Activated CD4-positive, alpha-beta memory T cell treated with anti-CD3 and anti-CD28 coated beads, Interleukin-2, amount 10 ng/mL, durations not matched to agents 7 days and 5 days (primary cell): ENCODE results near the gene CCDC172. TPM values are rescaled to one million over a fixed set of nuclear protein-coding genes. Genes with fewer than 3 reads are reported as not detected.

Experiments
- CTCF ChIA-PET: fragments of 350-600 bp; sonication (Branson Sonifier 250); formaldehyde crosslinking; loops from one replicate; lab custom pipeline; 2021; ENCODE audit warnings: antibody characterized with exemption, inconsistent platforms; lab: Charles Lee
- POLR2A ChIA-PET: fragments of 350-600 bp; sonication (Branson Sonifier 250); formaldehyde crosslinking; loops from one replicate; lab custom pipeline; 2021; ENCODE audit warnings: antibody characterized with exemption; lab: Charles Lee
- DNase-seq: peaks from one replicate; pipeline ENCODE4 v3.0.0-alpha.2; 2020
- H3K27ac Mint-ChIP-seq: one replicate; pipeline ENCODE4 v1.8.0; 2021; ENCODE audit warnings: mild to moderate bottlenecking, mixed read lengths
- H3K27me3 Mint-ChIP-seq: one replicate; pipeline ENCODE4 v1.8.0; 2021; ENCODE audit warnings: mixed read lengths
- H3K36me3 Mint-ChIP-seq: one replicate; pipeline ENCODE4 v1.8.0; 2021; ENCODE audit warnings: low read depth, mixed read lengths
- H3K4me1 Mint-ChIP-seq: one replicate; pipeline ENCODE4 v1.8.0; 2021; ENCODE audit warnings: mixed read lengths
- H3K4me3 Mint-ChIP-seq: one replicate; pipeline ENCODE4 v1.8.0; 2021; ENCODE audit warnings: mild to moderate bottlenecking, mixed read lengths
- H3K9me3 Mint-ChIP-seq: one replicate; pipeline ENCODE4 v1.8.0; 2021; ENCODE audit warnings: mixed read lengths
- total RNA-seq, 2 experiments: library from RNA; stranded (reverse); gene quantifications; one replicate each; pipeline ENCODE4 v1.2.3, GENCODE V29; 2021

CCDC172 gene
- total RNA-seq, 2 experiments from 2014 or later = not detected

DNA sequence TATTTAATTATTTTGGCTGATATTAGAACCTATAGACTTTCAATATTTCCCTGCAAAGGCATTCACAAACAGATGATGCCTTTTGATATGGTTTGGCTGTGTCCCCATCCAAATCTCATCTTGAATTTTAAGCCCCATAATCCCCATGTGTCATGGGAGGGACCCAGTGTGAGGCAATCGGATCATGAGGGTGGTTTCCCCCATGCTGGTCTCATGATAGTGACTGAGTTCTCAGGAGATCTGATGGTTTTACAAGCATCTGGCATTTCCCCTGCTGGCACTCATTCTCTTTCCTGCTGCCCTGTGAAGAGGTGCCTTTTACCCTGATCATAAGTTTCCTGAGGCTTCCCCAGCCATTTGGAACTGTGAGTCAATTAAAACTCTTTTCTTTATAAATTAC, 94.1 kb downstream of the CCDC172 start:
- ChIA-PET CTCF (no interaction called here), POLR2A (no interaction called here)
- no peaks in the 10 kb centered on the region for H3K9me3 Mint-ChIP-seq
- no peaks in the 10 kb centered on the region for H3K27me3 Mint-ChIP-seq
- H3K27ac Mint-ChIP-seq = no peak overlapping the region
- H3K4me1 Mint-ChIP-seq = no peaks in the 10 kb centered on the region
- no peaks in the 10 kb centered on the region for H3K36me3 Mint-ChIP-seq
- DNase-seq = no peak
- H3K4me3 Mint-ChIP-seq = no peak overlapping the region

DNA sequence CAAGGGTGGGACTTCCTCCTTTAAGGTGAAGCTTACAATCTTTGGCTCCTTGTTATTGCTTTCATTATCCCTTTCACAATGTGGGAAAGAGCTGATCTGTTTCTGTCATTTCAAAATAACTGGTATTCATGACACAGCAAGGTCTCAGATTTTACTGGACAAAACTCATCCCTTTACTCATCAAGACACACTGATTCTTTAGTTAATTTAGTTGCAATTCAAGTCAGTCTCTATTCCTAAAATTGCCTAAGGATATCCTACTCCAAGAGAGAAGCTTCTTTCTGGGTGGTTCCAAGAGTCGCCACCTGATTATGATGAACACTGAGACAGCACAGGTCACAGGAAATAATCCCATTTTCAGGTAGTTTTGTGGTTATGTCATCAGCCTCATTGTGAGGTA, 97.6 kb downstream of the CCDC172 start:
- Mint-ChIP-seq H3K9me3 (no peaks in the 10 kb centered on the region), H3K36me3 (no peaks in the 10 kb centered on the region), H3K27me3 (no peaks in the 10 kb centered on the region), H3K27ac (no peak overlapping the region), H3K4me1 (no peaks in the 10 kb centered on the region), H3K4me3 (no peak overlapping the region)
- no peak for DNase-seq
- CTCF ChIA-PET = no interaction called here
- POLR2A ChIA-PET = no interaction called here

DNA sequence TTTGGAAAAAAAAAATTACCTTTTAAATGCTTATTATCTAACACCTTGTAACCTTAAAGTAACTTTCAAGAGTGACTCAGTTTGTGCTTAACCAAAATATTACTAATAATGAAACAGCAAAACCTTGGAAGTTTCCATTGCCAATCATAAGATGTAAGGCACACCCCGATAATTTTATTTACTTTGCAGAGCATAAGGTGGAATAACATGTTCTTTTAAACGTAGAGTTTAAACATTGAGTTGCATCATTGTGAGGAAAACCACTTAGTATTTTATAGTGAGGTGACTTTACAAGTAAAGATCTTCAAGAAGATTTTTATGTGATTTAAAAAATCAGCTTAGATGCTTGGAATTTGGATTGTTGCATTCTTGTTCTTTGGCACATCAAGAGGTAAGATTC, 103.4 kb downstream of the CCDC172 start, which contains the start of gene PNLIPRP3:
Gene PNLIPRP3, plus strand, starts transcription at position 177 of the 400 bp plus-strand sequence. Its CDS starts 166 bp downstream, at position 343.
- no peaks in the 10 kb centered on the region for H3K36me3 Mint-ChIP-seq
- H3K4me3 Mint-ChIP-seq = no peak within 1 kb of the TSS
- no peaks in the 10 kb centered on the region for H3K4me1 Mint-ChIP-seq
- no peak within 1 kb of the TSS for H3K27ac Mint-ChIP-seq
- ChIA-PET POLR2A (no interaction called here), CTCF (no interaction called here)
- DNase-seq = no peak
- no peaks in the 10 kb centered on the region for H3K9me3 Mint-ChIP-seq
- no peaks in the 10 kb centered on the region for H3K27me3 Mint-ChIP-seq

DNA sequence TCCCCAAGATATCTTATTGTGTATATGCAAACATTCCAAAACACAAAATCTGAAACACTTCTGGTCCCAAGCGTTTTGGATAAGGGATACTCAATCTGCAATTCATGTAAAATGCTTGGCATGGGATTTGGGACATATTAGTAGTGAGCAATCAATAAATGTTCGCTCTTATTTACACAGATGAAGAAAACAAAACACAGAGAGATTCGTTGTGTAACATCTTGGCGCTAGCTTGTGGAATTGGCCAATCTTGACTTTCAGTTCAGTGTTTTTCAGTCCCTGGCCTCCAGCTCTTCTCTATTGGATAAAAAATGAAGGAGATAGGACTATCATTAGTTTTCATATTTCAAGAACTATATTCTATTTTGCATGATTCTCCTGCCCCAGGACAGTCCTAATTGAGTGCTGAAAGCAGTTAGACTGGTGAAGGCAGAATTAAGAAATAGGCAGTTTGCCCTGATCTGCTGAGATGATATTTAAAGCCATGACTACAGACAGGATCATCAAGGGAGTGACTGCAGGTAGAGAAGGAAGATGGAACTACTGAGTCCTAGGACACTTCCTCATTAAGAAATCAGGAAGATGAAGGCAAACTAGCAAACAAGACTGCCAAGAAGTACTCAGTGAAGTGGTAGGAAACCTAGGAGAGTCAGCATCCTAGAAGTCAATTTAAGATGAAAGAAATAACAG, 105.2 kb downstream of the CCDC172 start:
- H3K4me1 Mint-ChIP-seq = no peaks in the 10 kb centered on the region
- no peak for DNase-seq
- no peak overlapping the region for H3K4me3 Mint-ChIP-seq
- H3K27ac Mint-ChIP-seq = no peak overlapping the region
- POLR2A ChIA-PET = no interaction called here
- no peaks in the 10 kb centered on the region for H3K36me3 Mint-ChIP-seq
- no peaks in the 10 kb centered on the region for H3K9me3 Mint-ChIP-seq
- CTCF ChIA-PET = no interaction called here
- H3K27me3 Mint-ChIP-seq = no peaks in the 10 kb centered on the region

Other genes with a start within 250 kb of the CCDC172 start
- gene GFRA1, start 51.2 kb upstream of the CCDC172 start, total RNA-seq = not detected
- gene PNLIPRP3, start 103.4 kb downstream of the CCDC172 start, total RNA-seq = not detected
- not detected for gene PNLIP, start 221.5 kb downstream of the CCDC172 start, total RNA-seq